ENCODE data around the gene IL11RA.
A peak's percentile ranks its signal among the peaks of the same experiment; 100 is the strongest.

IL11RA gene

GRCh38 chr9:34651876-34652601, at the start of gene IL11RA:
Gene IL11RA, plus strand, starts transcription at chr9:34652185. Its CDS starts 3,033 bp downstream, at chr9:34655218.
- no peak within 1 kb of the TSS for H3K27ac Mint-ChIP-seq
- no peaks in the 10 kb centered on the region for H3K9me3 Mint-ChIP-seq
- peaks cover 36% of the 10 kb centered on the region for H3K36me3 Mint-ChIP-seq
- no peak within 1 kb of the TSS for H3K4me3 Mint-ChIP-seq
- H3K27me3 Mint-ChIP-seq = no peaks in the 10 kb centered on the region
- peaks cover 36% of the 10 kb centered on the region for H3K4me1 Mint-ChIP-seq
- CTCF ChIA-PET = interaction anchor here (1.0 kb wide), 1 partner anchor 11 kb away, joined by 3 read pairs; the partner anchor contains the start of gene CCL27
- DNase-seq = peak; percentile 47

DNA sequence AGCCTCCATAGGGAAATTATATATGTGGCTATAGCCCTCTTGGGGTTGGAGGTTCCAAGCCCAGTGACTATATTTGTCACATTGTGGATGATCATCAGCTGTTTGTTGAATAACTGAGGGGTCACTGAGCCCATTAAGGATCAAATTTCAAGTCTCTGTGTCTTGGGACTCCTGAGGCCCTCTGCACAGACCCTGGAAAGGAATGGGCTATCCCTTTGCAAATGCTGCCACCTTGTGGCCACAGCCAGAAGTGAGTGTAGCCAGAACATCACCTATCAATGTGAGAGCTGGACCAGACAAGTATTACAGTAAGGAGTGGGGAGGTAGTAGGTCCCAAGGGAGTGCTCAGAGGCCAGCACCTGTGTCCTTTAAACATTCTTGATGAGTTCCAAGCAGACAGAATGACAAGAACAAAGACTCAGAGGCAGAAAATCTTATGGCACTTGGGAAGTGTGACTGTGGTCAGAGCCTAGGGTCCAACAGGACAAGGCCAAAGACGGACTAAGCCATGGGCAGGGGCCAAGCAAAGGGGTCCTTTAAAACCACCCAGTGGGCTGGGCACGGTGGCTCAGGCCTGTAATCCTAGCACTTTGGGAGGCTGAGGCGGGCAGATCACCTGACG, 48.3 kb upstream of the IL11RA start:
- Mint-ChIP-seq H3K27me3 (peaks cover 39% of the 10 kb centered on the region), H3K9me3 (no peaks in the 10 kb centered on the region), H3K4me1 (no peaks in the 10 kb centered on the region), H3K27ac (no peak overlapping the region), H3K36me3 (no peaks in the 10 kb centered on the region), H3K4me3 (no peak overlapping the region)
- CTCF ChIA-PET = interaction anchor here (0.7 to 4.6 kb wide), 23 partner anchors 9 to 349 kb away, joined by 3 to 33 read pairs (median 5); partner anchors contain the start of gene DCTN3
- peak; percentile 88 for DNase-seq

DNA sequence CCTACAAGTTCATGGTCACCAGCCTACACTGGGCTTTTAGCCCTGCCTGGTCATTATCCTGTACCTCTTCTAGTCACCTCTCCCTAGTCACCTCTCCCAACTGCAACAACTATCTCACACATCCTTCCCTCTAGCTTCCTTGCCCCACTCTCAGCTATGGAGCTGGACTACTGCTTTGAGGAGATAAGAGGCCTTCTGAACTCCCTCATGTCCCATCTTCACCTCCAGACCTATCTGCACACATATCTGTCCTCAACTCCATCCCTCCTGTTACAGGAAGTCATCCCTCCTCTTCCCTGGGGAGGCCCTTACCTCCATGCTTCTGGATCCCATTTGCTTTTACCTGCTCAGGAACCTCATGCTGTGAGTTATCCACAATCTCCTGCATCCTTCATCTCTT, 45.8 kb upstream of the IL11RA start:
- peaks cover 3% of the 10 kb centered on the region for H3K36me3 Mint-ChIP-seq
- CTCF ChIA-PET = interaction anchor here (0.7 to 4.6 kb wide), 5 partner anchors 23 to 227 kb away, joined by 4 to 33 read pairs (median 5); partner anchors contain the start of gene ARID3C
- no peak overlapping the region for H3K4me3 Mint-ChIP-seq
- H3K9me3 Mint-ChIP-seq = no peaks in the 10 kb centered on the region
- H3K27ac Mint-ChIP-seq = no peak overlapping the region
- no peak for DNase-seq
- H3K27me3 Mint-ChIP-seq = peaks cover 19% of the 10 kb centered on the region
- H3K4me1 Mint-ChIP-seq = peaks cover 9% of the 10 kb centered on the region

GRCh38 chr9:34606905-34607304, 45.1 kb upstream of the IL11RA start:
- Mint-ChIP-seq H3K27ac (no peak overlapping the region), H3K4me3 (no peak overlapping the region), H3K27me3 (peaks cover 13% of the 10 kb centered on the region), H3K36me3 (peaks cover 8% of the 10 kb centered on the region), H3K9me3 (no peaks in the 10 kb centered on the region), H3K4me1 (peaks cover 14% of the 10 kb centered on the region)
- DNase-seq = no peak
- CTCF ChIA-PET = interaction anchor here (0.8 to 4.6 kb wide), 4 partner anchors 15 to 747 kb away, joined by 3 to 33 read pairs (median 4); no protein-coding TSS in a partner anchor

DNA sequence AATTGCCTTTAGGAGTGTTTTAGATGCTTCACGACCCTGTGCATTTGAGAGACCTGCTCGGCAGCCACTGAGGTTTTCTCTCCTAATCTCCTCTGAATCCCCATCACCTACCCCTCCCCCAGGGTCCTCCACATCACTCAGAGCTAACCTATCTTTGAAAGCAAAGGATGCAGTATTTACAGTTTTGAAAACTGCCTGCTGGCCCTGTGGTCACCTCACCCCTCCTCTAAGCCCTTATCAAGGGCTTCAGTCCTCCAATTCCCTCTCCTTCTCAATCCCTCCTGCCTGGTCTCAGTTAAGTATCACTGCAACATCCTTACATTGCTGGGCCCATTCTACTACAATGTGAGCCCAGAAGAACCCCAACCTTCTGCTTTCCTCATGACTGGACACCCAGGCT, 44.7 kb upstream of the IL11RA start:
- H3K4me1 Mint-ChIP-seq = peaks cover 17% of the 10 kb centered on the region
- H3K27ac Mint-ChIP-seq = no peak overlapping the region
- no peak for DNase-seq
- no peak overlapping the region for H3K4me3 Mint-ChIP-seq
- CTCF ChIA-PET = interaction anchor here (0.8 to 4.6 kb wide), 4 partner anchors 16 to 748 kb away, joined by 3 to 33 read pairs (median 4); no protein-coding TSS in a partner anchor
- no peaks in the 10 kb centered on the region for H3K9me3 Mint-ChIP-seq
- H3K27me3 Mint-ChIP-seq = peaks cover 13% of the 10 kb centered on the region
- H3K36me3 Mint-ChIP-seq = peaks cover 8% of the 10 kb centered on the region

DNA sequence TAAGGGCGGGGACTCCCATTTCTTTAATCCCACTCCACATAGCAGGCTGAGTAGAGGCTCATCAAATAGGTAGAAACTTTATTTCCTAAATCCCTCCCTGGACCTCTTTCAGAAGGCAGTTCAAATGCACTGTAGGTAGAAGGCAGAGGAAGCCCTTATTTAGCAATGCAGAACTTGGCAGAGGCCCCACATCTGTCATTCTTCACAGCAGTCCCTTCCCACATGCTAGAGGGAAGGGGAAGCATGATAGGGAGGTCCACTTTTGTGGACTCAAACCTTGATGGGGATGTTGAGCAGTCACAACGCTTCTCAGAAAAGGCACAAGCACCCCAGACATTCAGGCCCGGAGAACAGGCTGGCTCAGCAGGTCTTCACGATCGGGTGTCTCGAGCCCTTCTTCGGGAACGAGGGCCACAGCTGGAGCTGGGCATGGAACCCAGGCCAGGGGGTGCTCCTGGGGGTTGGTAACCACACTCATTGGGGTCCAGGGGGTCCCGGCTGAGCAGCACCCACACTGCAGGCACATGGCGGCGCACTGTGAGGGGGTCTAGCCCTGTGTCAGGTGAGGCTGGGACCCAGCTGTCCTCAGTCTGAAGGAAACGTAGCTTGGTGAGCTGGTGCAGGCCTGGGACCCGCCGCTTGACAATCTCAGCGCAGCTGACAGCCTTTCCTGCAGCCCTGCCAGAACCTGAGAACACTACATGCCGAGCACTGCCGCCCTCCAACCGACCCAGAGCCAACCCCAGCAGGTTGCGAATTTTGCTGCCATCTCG, 41.4 kb upstream of the IL11RA start:
- Mint-ChIP-seq H3K4me1 (peaks cover 26% of the 10 kb centered on the region), H3K27me3 (no peaks in the 10 kb centered on the region), H3K27ac (no peak overlapping the region), H3K36me3 (peaks cover 20% of the 10 kb centered on the region), H3K4me3 (peak overlapping the region; percentile 91), H3K9me3 (no peaks in the 10 kb centered on the region)
- CTCF ChIA-PET = interaction anchor here (1.0 to 8.5 kb wide), 4 partner anchors 12 to 92 kb away, joined by 3 to 130 read pairs (median 4); partner anchors contain the start of gene SIGMAR1
- DNase-seq = no peak

DNA sequence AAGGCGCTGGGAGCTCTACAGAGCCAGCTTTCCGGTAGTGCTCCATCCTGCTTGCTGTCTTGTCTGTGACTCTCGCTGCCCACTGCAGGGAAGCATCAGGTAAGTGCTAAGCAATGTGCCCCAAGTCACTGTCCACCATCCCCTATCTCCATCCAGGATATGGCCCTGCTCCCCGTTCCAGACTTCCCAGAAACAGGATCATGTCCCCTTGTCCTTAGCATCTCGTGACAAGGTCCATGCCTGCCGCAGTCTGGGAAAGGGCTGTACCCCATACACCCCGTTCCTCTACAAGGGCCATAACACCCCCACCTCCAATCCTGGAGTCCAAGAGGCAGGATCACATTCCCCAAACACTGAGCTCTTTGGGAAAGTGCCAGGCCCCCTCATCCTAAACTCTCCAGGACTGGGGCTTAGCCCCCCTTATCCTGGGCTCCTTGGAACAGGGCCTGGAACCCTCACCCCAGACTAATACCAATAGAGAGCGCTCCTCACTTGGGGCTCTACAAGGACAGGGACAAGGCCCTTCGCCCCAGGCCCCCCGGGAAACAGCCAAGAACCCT, 40.7 kb upstream of the IL11RA start:
- CTCF ChIA-PET = interaction anchor here (1.0 to 8.5 kb wide), 5 partner anchors 12 to 153 kb away, joined by 3 to 130 read pairs (median 4); partner anchors contain the start of genes DNAI1, FAM219A and SIGMAR1
- Mint-ChIP-seq H3K4me1 (peaks cover 26% of the 10 kb centered on the region), H3K27me3 (no peaks in the 10 kb centered on the region), H3K4me3 (peak overlapping the region; percentile 91), H3K27ac (peak overlapping the region; percentile 89), H3K36me3 (peaks cover 22% of the 10 kb centered on the region), H3K9me3 (no peaks in the 10 kb centered on the region)
- DNase-seq = no peak

DNA sequence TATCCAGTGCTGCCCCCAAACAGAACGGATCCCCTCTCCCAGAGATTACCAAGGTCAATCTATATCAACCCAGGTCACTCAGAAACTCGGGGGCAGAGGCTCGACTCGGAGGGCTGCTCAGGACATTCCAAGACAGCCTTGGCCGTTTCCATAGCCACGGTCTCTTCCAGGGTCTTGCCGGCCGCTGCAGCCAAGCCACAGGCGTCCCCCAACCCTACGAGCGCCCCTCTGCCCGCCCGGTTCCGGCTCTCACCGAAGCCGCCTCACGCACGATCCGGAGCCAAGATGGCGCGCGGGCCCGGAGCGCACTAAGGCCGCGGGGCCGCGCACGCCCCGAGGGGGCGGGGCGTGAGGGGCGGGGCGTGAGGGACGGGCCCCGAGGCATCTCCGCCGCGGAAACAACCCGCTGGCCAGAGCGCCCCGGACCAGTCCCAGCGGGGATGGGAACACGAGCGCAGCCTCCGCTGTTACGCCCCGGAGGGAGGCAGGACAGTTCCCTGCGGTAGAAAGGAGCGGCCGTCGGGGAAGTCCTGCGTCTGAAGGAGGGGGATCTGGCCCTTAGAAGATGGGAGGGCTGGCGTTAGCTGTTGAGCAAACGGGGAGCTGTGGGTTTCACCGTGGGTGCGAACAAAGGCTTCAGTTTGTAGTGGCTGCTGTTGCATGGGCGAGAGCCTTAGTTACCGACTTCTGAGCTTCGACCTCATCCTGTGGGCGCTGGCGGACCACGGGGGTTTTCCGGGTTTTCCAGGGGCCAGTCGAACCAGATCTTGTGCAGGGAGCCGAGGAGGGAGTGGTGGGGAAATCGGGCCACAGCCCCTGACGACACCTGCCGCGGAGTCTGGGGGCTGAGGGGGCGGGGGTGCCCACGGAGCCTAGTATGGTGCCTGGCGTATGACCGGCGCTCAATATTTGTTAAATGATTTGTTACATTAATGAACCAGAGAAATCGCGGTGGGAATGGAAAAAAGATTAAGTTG, 39.9 kb upstream of the IL11RA start, which contains the start of gene RPP25L:
RPP25L (minus strand) TSS at position 287 of the 977 bp plus-strand sequence. CDS start 801 bp downstream, outside the sequence.
- H3K4me3 Mint-ChIP-seq = peak within 1 kb of the TSS; percentile 91
- peaks cover 26% of the 10 kb centered on the region for H3K4me1 Mint-ChIP-seq
- H3K27me3 Mint-ChIP-seq = no peaks in the 10 kb centered on the region
- peak within 1 kb of the TSS; percentile 89 for H3K27ac Mint-ChIP-seq
- no peaks in the 10 kb centered on the region for H3K9me3 Mint-ChIP-seq
- CTCF ChIA-PET = interaction anchor here (1.0 to 8.5 kb wide), 5 partner anchors 10 to 154 kb away, joined by 3 to 130 read pairs (median 4); partner anchors contain the start of genes DNAI1, FAM219A and SIGMAR1
- peaks cover 28% of the 10 kb centered on the region for H3K36me3 Mint-ChIP-seq
- DNase-seq = peak; percentile 88

DNA sequence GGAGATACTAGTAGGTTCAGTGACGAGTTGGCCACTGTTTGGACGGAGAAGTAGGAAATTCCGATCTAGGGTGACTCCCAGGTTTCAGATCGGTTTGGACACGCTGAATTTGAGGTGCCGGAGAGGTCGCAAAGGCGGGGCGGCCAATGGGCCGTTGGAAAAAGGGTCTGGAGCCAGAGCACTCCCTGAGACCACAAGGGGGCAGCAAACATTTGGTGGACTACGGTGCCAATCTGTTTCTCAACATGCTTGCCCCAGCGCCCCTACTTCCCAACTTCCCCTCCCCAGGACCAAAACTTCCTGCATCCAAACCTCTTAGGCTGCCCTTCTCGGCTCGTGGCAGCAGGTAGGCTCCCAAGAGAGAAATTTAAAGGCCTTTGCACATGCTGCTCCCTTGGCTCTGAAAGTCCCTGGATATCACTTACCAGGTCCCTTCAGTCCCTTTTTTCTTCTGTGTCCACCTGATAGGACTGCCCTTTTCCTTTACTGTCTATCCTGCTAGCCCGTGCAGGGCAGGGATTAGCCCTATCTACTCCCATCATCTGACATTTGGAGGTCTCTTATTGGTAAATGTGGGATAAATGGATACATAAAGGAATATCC, 39.1 kb upstream of the IL11RA start:
- DNase-seq = peak; percentile 78
- peaks cover 26% of the 10 kb centered on the region for H3K4me1 Mint-ChIP-seq
- H3K9me3 Mint-ChIP-seq = no peaks in the 10 kb centered on the region
- H3K27ac Mint-ChIP-seq = peak overlapping the region; percentile 89
- CTCF ChIA-PET = interaction anchor here (0.7 to 8.5 kb wide), 9 partner anchors 9 to 160 kb away, joined by 3 to 130 read pairs (median 3); partner anchors contain the start of genes GALT and SIGMAR1
- H3K27me3 Mint-ChIP-seq = no peaks in the 10 kb centered on the region
- H3K36me3 Mint-ChIP-seq = peaks cover 31% of the 10 kb centered on the region
- peak overlapping the region; percentile 91 for H3K4me3 Mint-ChIP-seq

GRCh38 chr9:34615132-34615531, 36.9 kb upstream of the IL11RA start:
- no peak overlapping the region for H3K27ac Mint-ChIP-seq
- H3K27me3 Mint-ChIP-seq = no peaks in the 10 kb centered on the region
- CTCF ChIA-PET = interaction anchor here (1.0 to 8.5 kb wide), 4 partner anchors 12 to 87 kb away, joined by 3 to 130 read pairs (median 4); partner anchors contain the start of gene SIGMAR1
- H3K9me3 Mint-ChIP-seq = no peaks in the 10 kb centered on the region
- peaks cover 34% of the 10 kb centered on the region for H3K36me3 Mint-ChIP-seq
- H3K4me3 Mint-ChIP-seq = no peak overlapping the region
- no peak for DNase-seq
- peaks cover 41% of the 10 kb centered on the region for H3K4me1 Mint-ChIP-seq

GRCh38 chr9:34620061-34620994, 31.7 kb upstream of the IL11RA start, which contains the start of gene DCTN3:
Gene DCTN3, minus strand, starts transcription at chr9:34620495. Its CDS starts 31 bp downstream, at chr9:34620464.
- peak within 1 kb of the TSS; percentile 85 for H3K4me3 Mint-ChIP-seq
- peak within 1 kb of the TSS; percentile 76 for H3K27ac Mint-ChIP-seq
- no peaks in the 10 kb centered on the region for H3K9me3 Mint-ChIP-seq
- CTCF ChIA-PET = interaction anchor here (0.8 to 4.1 kb wide), 9 partner anchors 11 to 119 kb away, joined by 3 to 40 read pairs (median 4); partner anchors contain the start of genes GALT and SIGMAR1
- peaks cover 32% of the 10 kb centered on the region for H3K4me1 Mint-ChIP-seq
- peak; percentile 97 for DNase-seq
- H3K27me3 Mint-ChIP-seq = peaks cover 48% of the 10 kb centered on the region
- H3K36me3 Mint-ChIP-seq = peaks cover 17% of the 10 kb centered on the region

All from activated naive CD4-positive, alpha-beta T cell treated with anti-CD3 and anti-CD28 coated beads, Interleukin-2, amount 10 ng/mL, durations not matched to agents 7 days and 5 days (primary cell).